GM23338 (cell line): ENCODE results near the gene LGR5.

ENCODE experiments used
- CREB1 ChIP-seq: fragments of 250-450 bp; sonication (Bioruptor Pico); IDR thresholded peaks from 2 replicates; pipeline ENCODE4 v1.5.0; 2020; ENCODE audit warnings: low read depth, mild to moderate bottlenecking, moderate library complexity
- EZH2phosphoT487 ChIP-seq: fragments of 200-600 bp; sonication (generic); IDR thresholded peaks from one replicate; pipeline ENCODE4 v1.8.1; 2018; ENCODE audit warnings: antibody characterized with exemption; ENCODE audit not compliant: unreplicated experiment
- JUNB ChIP-seq: IDR thresholded peaks from one replicate; pipeline ENCODE4 v1.6.1; 2016; ENCODE audit warnings: antibody characterized with exemption; ENCODE audit not compliant: unreplicated experiment
- POLR2AphosphoS5 ChIP-seq: IDR thresholded peaks from 2 replicates; pipeline ENCODE4 v1.6.1; 2016; ENCODE audit warnings: antibody characterized with exemption, low read depth
- TF ChIP-seq, protein P1 (sequence below): IDR thresholded peaks from one replicate; pipeline ENCODE4 v1.6.1; 2018; ENCODE audit warnings: antibody characterized with exemption; ENCODE audit not compliant: unreplicated experiment
- TF ChIP-seq, protein P2 (sequence below), 2 experiments: fragments of 200-600 bp in 1 of 2; sonication (generic) in 1 of 2; conservative IDR thresholded peaks; 2 replicates each; pipeline versions ENCODE4 v1.5.1 to v1.6.1; 2016 to 2017; ENCODE audit warnings: antibody characterized with exemption in 2 of 2, low read depth in 2 of 2, mild to moderate bottlenecking in 2 of 2, moderate library complexity in 1 of 2

DNA sequence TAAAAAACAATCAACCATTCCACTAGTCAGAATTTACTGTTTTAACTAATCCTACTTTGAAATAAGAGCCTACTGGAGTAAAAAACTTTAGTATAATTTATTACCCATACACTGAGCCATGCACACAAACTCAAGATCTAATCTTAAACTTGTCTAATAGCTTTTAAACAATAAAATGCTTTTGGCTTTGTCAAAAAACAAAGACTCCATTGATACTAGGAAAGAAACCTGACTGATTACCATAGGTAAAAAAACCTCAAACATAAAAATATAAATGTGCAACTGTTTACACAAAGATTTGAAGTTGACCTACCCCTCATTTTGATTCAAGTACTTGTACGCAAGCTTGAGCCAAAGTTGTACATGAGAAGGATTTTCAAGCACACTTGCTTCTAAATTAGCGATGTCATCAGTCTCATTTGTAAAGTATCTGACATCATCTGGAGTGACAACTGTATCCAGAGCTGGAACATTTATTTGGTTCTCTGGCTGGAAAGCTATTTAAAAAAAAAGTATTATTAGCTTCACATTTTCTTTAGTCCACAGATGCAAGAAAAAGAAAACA, 187.9 kb downstream of the LGR5 start:
- TF ChIP-seq EZH2phosphoT487 (no peak), JUNB (no peak), CREB1 (no peak), POLR2AphosphoS5 (no peak)
- TF ChIP-seq, protein P1, sequence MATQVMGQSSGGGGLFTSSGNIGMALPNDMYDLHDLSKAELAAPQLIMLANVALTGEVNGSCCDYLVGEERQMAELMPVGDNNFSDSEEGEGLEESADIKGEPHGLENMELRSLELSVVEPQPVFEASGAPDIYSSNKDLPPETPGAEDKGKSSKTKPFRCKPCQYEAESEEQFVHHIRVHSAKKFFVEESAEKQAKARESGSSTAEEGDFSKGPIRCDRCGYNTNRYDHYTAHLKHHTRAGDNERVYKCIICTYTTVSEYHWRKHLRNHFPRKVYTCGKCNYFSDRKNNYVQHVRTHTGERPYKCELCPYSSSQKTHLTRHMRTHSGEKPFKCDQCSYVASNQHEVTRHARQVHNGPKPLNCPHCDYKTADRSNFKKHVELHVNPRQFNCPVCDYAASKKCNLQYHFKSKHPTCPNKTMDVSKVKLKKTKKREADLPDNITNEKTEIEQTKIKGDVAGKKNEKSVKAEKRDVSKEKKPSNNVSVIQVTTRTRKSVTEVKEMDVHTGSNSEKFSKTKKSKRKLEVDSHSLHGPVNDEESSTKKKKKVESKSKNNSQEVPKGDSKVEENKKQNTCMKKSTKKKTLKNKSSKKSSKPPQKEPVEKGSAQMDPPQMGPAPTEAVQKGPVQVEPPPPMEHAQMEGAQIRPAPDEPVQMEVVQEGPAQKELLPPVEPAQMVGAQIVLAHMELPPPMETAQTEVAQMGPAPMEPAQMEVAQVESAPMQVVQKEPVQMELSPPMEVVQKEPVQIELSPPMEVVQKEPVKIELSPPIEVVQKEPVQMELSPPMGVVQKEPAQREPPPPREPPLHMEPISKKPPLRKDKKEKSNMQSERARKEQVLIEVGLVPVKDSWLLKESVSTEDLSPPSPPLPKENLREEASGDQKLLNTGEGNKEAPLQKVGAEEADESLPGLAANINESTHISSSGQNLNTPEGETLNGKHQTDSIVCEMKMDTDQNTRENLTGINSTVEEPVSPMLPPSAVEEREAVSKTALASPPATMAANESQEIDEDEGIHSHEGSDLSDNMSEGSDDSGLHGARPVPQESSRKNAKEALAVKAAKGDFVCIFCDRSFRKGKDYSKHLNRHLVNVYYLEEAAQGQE, result no peak
- TF ChIP-seq, protein P2, sequence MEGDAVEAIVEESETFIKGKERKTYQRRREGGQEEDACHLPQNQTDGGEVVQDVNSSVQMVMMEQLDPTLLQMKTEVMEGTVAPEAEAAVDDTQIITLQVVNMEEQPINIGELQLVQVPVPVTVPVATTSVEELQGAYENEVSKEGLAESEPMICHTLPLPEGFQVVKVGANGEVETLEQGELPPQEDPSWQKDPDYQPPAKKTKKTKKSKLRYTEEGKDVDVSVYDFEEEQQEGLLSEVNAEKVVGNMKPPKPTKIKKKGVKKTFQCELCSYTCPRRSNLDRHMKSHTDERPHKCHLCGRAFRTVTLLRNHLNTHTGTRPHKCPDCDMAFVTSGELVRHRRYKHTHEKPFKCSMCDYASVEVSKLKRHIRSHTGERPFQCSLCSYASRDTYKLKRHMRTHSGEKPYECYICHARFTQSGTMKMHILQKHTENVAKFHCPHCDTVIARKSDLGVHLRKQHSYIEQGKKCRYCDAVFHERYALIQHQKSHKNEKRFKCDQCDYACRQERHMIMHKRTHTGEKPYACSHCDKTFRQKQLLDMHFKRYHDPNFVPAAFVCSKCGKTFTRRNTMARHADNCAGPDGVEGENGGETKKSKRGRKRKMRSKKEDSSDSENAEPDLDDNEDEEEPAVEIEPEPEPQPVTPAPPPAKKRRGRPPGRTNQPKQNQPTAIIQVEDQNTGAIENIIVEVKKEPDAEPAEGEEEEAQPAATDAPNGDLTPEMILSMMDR (conservative IDR thresholded peaks at IDR 0.05; ENCODE audit: low read depth in 2 of 2), result no peak
